Upper lobe of left lung (tissue), 6 donors: ENCODE measurements around the gene KDM2B. TPM values are rescaled to one million over a fixed set of nuclear protein-coding genes. Genes with fewer than 3 reads are reported as not detected.
"Not testable (repeated sequence)": the region's sequence is repeated elsewhere in the genome, so short reads cannot be mapped to it uniquely, and the experiment has no call there.

Experiments used
- ATAC-seq, 2 donors: fragments of 200-7000 bp; cut with Tn5 transposase; one replicate each; pipeline ENCODE4 v1.9.1; 2022; ENCODE audit warnings: mild to moderate bottlenecking in 2 of 2, moderate library complexity in 2 of 2; ENCODE audit not compliant: low FRiP score in 2 of 2
- DNase-seq, 2 donors: peaks; one replicate each; pipeline ENCODE4 v3.0.0-alpha.2; 2019 to 2020
- H3K27ac ChIP-seq, 4 donors: fragments of 200-600 bp; sonication (generic); one replicate each; pipeline ENCODE4 v1.5.1; 2016 to 2019
- H3K27me3 ChIP-seq, 4 donors: fragments of 200-600 bp; sonication (generic); one replicate each; pipeline ENCODE4 v1.5.1; 2017 to 2019
- H3K36me3 ChIP-seq, 4 donors: fragments of 200-600 bp; sonication (generic); one replicate each; pipeline ENCODE4 v1.5.1; 2016 to 2019
- H3K4me1 ChIP-seq, 4 donors: fragments of 200-600 bp; sonication (generic); one replicate each; pipeline ENCODE4 v1.5.1; 2018 to 2019
- H3K4me3 ChIP-seq, 4 donors: fragments of 200-600 bp; sonication (generic); one replicate each; pipeline ENCODE4 v1.5.1; 2017 to 2019; ENCODE audit warnings: mild to moderate bottlenecking in 2 of 4, moderate library complexity in 1 of 4
- H3K9me3 ChIP-seq, 4 donors: fragments of 200-600 bp; sonication (generic); one replicate each; pipeline ENCODE4 v1.5.1; 2018 to 2019
- EP300 ChIP-seq, 4 donors: sonication (generic); formaldehyde crosslinking; IDR thresholded peaks; one replicate each; pipeline ENCODE4 v1.5.1; 2017; ENCODE audit warnings: antibody characterized with exemption in 4 of 4, control low read depth in 2 of 4
- POLR2A ChIP-seq, 4 donors: fragments of 450-650 bp; IDR thresholded peaks; one replicate each; pipeline ENCODE4 v1.5.1; 2016 to 2017; ENCODE audit warnings: antibody characterized with exemption in 4 of 4, mild to moderate bottlenecking in 2 of 4
- POLR2AphosphoS5 ChIP-seq, 2 donors: sonication (generic); formaldehyde crosslinking; IDR thresholded peaks; one replicate each; pipeline ENCODE4 v1.5.1; 2017; ENCODE audit warnings: antibody characterized with exemption in 2 of 2
- WGBS, 2 donors: methylation state at CpG; one replicate each; pipeline ENCODE4 v1.1.5; 2017 to 2018; 5-methylcytosine and 5-hydroxymethylcytosine counted together
- total RNA-seq, 6 donors: library from RNA; depleted of rRNA in 4 of 6; stranded (reverse); fragments of >200 nt in 4 of 6; gene quantifications; one replicate each; pipeline versions ENCODE4 v1.1.0 to v1.2.1, GENCODE V29; 2016 to 2021
- TF ChIP-seq, protein P1 (sequence below), 6 experiments: fragments of 450-650 bp in 4 of 6; fragments of 200-600 bp in 2 of 6; sonication (generic) in 2 of 6; IDR thresholded peaks; one replicate each; pipeline ENCODE4 v1.5.1; 2016 to 2019; ENCODE audit warnings: antibody characterized with exemption in 6 of 6
- donor health status: DM: no; HTN: no; CAD: no; lungs with moderate emphysema.
- donor health status: DM: no; HTN: yes; CAD: no; lungs with severe emphysema.

Gene KDM2B
- total RNA-seq, 6 donors from 2014 or later = 29.5 to 81.7 (median 34.2) TPM

- Histone ChIP-seq H3K4me3 (peak overlapping the region in 3 of 4 donors; percentile 37 to 48 (median 45)), H3K27ac (peak overlapping the region; percentile 62 to 86 (median 79)), H3K9me3 (no peaks in the 10 kb centered on the region), H3K27me3 (no peaks in the 10 kb centered on the region), H3K36me3 (no peaks in the 10 kb centered on the region), H3K4me1 (peaks cover 0 to 12% (median 4%) of the 10 kb centered on the region in 4 donors)
- DNase-seq (no peak), ATAC-seq (peak in 1 of 2 donors; percentile 58)
- TF ChIP-seq, protein P1, sequence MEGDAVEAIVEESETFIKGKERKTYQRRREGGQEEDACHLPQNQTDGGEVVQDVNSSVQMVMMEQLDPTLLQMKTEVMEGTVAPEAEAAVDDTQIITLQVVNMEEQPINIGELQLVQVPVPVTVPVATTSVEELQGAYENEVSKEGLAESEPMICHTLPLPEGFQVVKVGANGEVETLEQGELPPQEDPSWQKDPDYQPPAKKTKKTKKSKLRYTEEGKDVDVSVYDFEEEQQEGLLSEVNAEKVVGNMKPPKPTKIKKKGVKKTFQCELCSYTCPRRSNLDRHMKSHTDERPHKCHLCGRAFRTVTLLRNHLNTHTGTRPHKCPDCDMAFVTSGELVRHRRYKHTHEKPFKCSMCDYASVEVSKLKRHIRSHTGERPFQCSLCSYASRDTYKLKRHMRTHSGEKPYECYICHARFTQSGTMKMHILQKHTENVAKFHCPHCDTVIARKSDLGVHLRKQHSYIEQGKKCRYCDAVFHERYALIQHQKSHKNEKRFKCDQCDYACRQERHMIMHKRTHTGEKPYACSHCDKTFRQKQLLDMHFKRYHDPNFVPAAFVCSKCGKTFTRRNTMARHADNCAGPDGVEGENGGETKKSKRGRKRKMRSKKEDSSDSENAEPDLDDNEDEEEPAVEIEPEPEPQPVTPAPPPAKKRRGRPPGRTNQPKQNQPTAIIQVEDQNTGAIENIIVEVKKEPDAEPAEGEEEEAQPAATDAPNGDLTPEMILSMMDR (IDR thresholded peaks at IDR 0.05) = no peak
- TF ChIP-seq POLR2AphosphoS5 (IDR thresholded peaks at IDR 0.05) (no peak), POLR2A (IDR thresholded peaks at IDR 0.05) (peak in 1 of 4 donors; percentile 21), EP300 (IDR thresholded peaks at IDR 0.05) (no peak)
- 19 to 26% methylated on average over 10 of the region's 10 CpGs for WGBS, 2 donors
Observed at GRCh38 chr12:121590476-121591143, 9.8 kb upstream of the KDM2B start.

GRCh38 chr12:121584885-121585284 lies 4.1 kb upstream of the KDM2B start:
- not testable (repeated sequence) for H3K27ac ChIP-seq, H3K27me3 ChIP-seq, DNase-seq, H3K36me3 ChIP-seq, H3K4me3 ChIP-seq, H3K9me3 ChIP-seq, ATAC-seq
- WGBS, 2 donors = 94 to 98% methylated on average over 6 of the region's 6 CpGs
- peaks cover 15 to 31% (median 27%) of the 10 kb centered on the region in 4 donors for H3K4me1 ChIP-seq

GRCh38 chr12:121583334-121583661 lies 2.5 kb upstream of the KDM2B start:
- H3K9me3 ChIP-seq, H3K27ac ChIP-seq, DNase-seq, H3K27me3 ChIP-seq, ATAC-seq, H3K4me3 ChIP-seq, H3K36me3 ChIP-seq: not testable (repeated sequence)
- 77 to 78% methylated on average over 2 of the region's 2 CpGs for WGBS, 2 donors
- H3K4me1 ChIP-seq = peaks cover 15 to 35% (median 34%) of the 10 kb centered on the region in 4 donors

DNA sequence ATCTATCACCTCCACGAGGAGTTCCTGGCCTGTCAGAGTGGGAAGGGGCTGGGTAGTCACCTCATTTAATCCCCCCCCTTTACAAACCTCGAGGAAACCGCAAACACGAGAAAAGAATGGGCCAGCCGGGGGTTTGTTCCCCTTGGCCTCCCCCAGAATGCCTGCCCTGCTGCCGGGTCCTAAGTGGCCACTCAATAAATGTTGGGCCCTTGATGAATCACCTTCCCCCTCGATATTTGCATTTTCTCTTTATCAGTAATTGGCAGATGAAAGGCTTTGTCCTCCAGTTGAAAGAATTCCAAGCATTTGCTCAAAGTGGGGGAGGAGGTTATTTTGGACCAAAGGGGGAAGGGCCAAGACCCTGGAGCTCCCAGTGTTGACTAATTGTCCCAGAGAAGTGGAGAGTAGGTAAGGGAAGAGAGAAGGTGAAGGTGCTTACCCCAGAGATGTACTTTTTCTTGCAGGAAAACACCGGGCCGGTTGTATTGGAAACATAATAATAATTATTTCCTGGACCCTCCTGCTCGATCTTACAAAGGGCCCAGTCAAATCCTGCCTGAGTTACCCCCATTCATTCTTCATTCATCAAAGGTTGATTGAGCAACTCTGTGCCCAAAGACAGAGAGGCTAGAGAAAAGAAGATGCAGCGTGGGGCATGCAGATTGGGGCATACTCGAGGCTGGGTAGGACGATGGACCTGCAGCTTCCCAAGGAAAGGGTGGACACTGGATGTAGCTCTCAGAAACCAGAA lies 1.9 kb upstream of the KDM2B start:
- H3K27ac ChIP-seq = peak overlapping the region in 2 of 4 donors; percentile 84 to 91
- whole genome bisulfite sequencing, 2 donors = 36 to 41% methylated on average over 13 of the region's 13 CpGs
- no peak for DNase-seq
- TF ChIP-seq EP300 (IDR thresholded peaks at IDR 0.05) (no peak), POLR2A (IDR thresholded peaks at IDR 0.05) (no peak), POLR2AphosphoS5 (IDR thresholded peaks at IDR 0.05) (no peak)
- TF ChIP-seq, protein P1 (IDR thresholded peaks at IDR 0.05) = no peak
- no peak for ATAC-seq
- H3K36me3 ChIP-seq = no peaks in the 10 kb centered on the region
- no peak overlapping the region for H3K4me3 ChIP-seq
- H3K4me1 ChIP-seq = peaks cover 21 to 41% (median 39%) of the 10 kb centered on the region in 4 donors
- H3K27me3 ChIP-seq = no peaks in the 10 kb centered on the region
- no peaks in the 10 kb centered on the region for H3K9me3 ChIP-seq

- TF ChIP-seq POLR2AphosphoS5 (IDR thresholded peaks at IDR 0.05) (peak in 1 of 2 donors; percentile 18), EP300 (IDR thresholded peaks at IDR 0.05) (no peak)
- TF ChIP-seq, protein P1 (IDR thresholded peaks at IDR 0.05) = no peak
- WGBS, 2 donors = 25 to 28% methylated on average over 17 of the region's 17 CpGs
- ATAC-seq = peak in 1 of 2 donors; percentile 16
- Histone ChIP-seq H3K27me3 (no peaks in the 10 kb centered on the region), H3K4me3 (peak overlapping the region in 3 of 4 donors; percentile 10 to 78 (median 75)), H3K4me1 (peaks cover 21 to 50% (median 46%) of the 10 kb centered on the region in 4 donors), H3K27ac (peak overlapping the region; percentile 77 to 91 (median 87)), H3K36me3 (no peaks in the 10 kb centered on the region), H3K9me3 (no peaks in the 10 kb centered on the region)
- peak in 1 of 2 donors; percentile 36 for DNase-seq
Observed at GRCh38 chr12:121581686-121582429, 1.0 kb upstream of the KDM2B start.
